T-helper 9 cell (primary cell): Measurements from ENCODE around the gene GOLGA8A.
"Not testable (repeated sequence)": the region's sequence is repeated elsewhere in the genome, so short reads cannot be mapped to it uniquely, and the experiment has no call there.

Experiments
- DNase-seq: peaks from one replicate; pipeline ENCODE4 v3.0.0-alpha.2; 2020
- total RNA-seq, 2 donors: gene quantifications; one replicate each; lab custom pipeline; 2026; lab: John Stamatoyannopoulos, UW

The GOLGA8A gene
- total RNA-seq, result 167 to 228 reads per million in 2 donors

GRCh38 chr15:34437687-34438086, at the start of gene GOLGA8A:
TSS of gene GOLGA8A (minus strand) at chr15:34437808. CDS start at chr15:34389691, 48,117 bp downstream.
- peak; percentile 72 for DNase-seq

- DNase-seq, result no peak
Observed at GRCh38 chr15:34483644-34484043, 46.0 kb upstream of the GOLGA8A start.

GRCh38 chr15:34481370-34481769, 43.8 kb upstream of the GOLGA8A start:
- DNase-seq, result no peak

GRCh38 chr15:34473840-34474239, 36.2 kb upstream of the GOLGA8A start:
- DNase-seq, result no peak

- DNase-seq, result no peak
Observed at GRCh38 chr15:34472947-34473346, 35.3 kb upstream of the GOLGA8A start.

- no peak for DNase-seq
Observed at GRCh38 chr15:34470892-34471291, 33.3 kb upstream of the GOLGA8A start.

- DNase-seq, result no peak
Observed at GRCh38 chr15:34470091-34470490, 32.5 kb upstream of the GOLGA8A start.

- no peak for DNase-seq
Observed at GRCh38 chr15:34461730-34462129, 24.1 kb upstream of the GOLGA8A start.

GRCh38 chr15:34460451-34460850, 22.8 kb upstream of the GOLGA8A start:
- DNase-seq, result no peak

GRCh38 chr15:34456658-34457057, 19.1 kb upstream of the GOLGA8A start:
- no peak for DNase-seq

- DNase-seq, result no peak
Observed at GRCh38 chr15:34442891-34443290, 5.3 kb upstream of the GOLGA8A start.

GRCh38 chr15:34439878-34440277, 2.3 kb upstream of the GOLGA8A start:
- no peak for DNase-seq

GRCh38 chr15:34436956-34437442, 609 bp downstream of the GOLGA8A start:
- peak; percentile 42 for DNase-seq

GRCh38 chr15:34436126-34436955, 1.3 kb downstream of the GOLGA8A start:
- no peak for DNase-seq

GRCh38 chr15:34435658-34436057, 1.9 kb downstream of the GOLGA8A start:
- no peak for DNase-seq

- no peak for DNase-seq
Observed at GRCh38 chr15:34434627-34435305, 2.8 kb downstream of the GOLGA8A start.

GRCh38 chr15:34433956-34434626, 3.5 kb downstream of the GOLGA8A start:
- not testable (repeated sequence) for DNase-seq

GRCh38 chr15:34430642-34431041, 7.0 kb downstream of the GOLGA8A start:
- DNase-seq, result not testable (repeated sequence)

GRCh38 chr15:34423425-34424090, 14.1 kb downstream of the GOLGA8A start:
- not testable (repeated sequence) for DNase-seq

GRCh38 chr15:34420953-34421352, 16.7 kb downstream of the GOLGA8A start:
- not testable (repeated sequence) for DNase-seq

- DNase-seq, result not testable (repeated sequence)
Observed at GRCh38 chr15:34418435-34418834, 19.2 kb downstream of the GOLGA8A start.

GRCh38 chr15:34409511-34409910, 28.1 kb downstream of the GOLGA8A start:
- DNase-seq, result not testable (repeated sequence)

GRCh38 chr15:34408973-34409372, 28.6 kb downstream of the GOLGA8A start:
- DNase-seq, result not testable (repeated sequence)
